Ovary (tissue), 3 donors: Measurements from ENCODE around the gene MRAP2.

Experiments
- EP300 ChIP-seq: sonication (generic); formaldehyde crosslinking; IDR thresholded peaks from one replicate; pipeline ENCODE4 v1.6.1; 2017; ENCODE audit warnings: antibody characterized with exemption
- POLR2A ChIP-seq: fragments of 450-650 bp; IDR thresholded peaks from one replicate; pipeline ENCODE4 v1.6.1; 2017; ENCODE audit warnings: antibody characterized with exemption, mild to moderate bottlenecking, moderate library complexity
- TF ChIP-seq, protein P1 (sequence below), 3 donors: fragments of 450-650 bp in 2 of 3; fragments of 200-600 bp in 1 of 3; IDR thresholded peaks; one replicate each; pipeline versions ENCODE4 v1.5.1 to v1.8.0; 2016 to 2022; ENCODE audit warnings: antibody characterized with exemption in 3 of 3, mild to moderate bottlenecking in 1 of 3
- donor health status: DM: no; HTN: no; CAD: no.

DNA sequence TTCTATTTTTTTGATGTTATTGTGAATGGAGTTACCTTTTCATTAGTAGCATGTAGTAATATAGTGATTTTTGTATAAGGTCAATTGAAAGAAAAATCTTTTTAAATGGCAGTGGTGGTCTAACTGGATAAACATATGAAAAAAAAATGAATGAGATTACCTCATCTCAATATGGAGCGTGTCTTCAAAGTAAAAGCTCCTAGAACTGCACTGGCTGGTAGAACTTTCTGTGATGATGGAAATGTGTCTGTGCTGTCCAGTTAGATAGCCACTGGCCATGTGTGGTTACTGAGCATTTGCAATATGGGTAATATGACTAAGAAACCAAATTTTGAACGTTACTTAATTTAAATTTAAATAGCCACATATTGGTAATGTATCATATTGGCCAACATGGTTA lies 44.1 kb downstream of the MRAP2 start:
- TF ChIP-seq, protein P1, sequence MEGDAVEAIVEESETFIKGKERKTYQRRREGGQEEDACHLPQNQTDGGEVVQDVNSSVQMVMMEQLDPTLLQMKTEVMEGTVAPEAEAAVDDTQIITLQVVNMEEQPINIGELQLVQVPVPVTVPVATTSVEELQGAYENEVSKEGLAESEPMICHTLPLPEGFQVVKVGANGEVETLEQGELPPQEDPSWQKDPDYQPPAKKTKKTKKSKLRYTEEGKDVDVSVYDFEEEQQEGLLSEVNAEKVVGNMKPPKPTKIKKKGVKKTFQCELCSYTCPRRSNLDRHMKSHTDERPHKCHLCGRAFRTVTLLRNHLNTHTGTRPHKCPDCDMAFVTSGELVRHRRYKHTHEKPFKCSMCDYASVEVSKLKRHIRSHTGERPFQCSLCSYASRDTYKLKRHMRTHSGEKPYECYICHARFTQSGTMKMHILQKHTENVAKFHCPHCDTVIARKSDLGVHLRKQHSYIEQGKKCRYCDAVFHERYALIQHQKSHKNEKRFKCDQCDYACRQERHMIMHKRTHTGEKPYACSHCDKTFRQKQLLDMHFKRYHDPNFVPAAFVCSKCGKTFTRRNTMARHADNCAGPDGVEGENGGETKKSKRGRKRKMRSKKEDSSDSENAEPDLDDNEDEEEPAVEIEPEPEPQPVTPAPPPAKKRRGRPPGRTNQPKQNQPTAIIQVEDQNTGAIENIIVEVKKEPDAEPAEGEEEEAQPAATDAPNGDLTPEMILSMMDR (IDR thresholded peaks at IDR 0.05), result no peak
- TF ChIP-seq EP300 (no peak), POLR2A (no peak)
